Endothelial cell of umbilical vein (primary cell): ENCODE results near the gene MOB2. TPM values are rescaled to one million over a fixed set of nuclear protein-coding genes. Genes with fewer than 3 reads are reported as not detected.

Experiments
- BruUV-seq: library from RNA; stranded (reverse); fragments of 400-500 nt; replicated peaks from 2 replicates; lab custom pipeline; 2021; lab: Mats Ljungman, UMichigan
- CTCF ChIA-PET: fragments of 300-600, 350-600 bp; sonication (Branson Sonifier 250); formaldehyde crosslinking; loops from one replicate; lab custom pipeline; 2021; ENCODE audit warnings: antibody characterized with exemption, inconsistent platforms; lab: Charles Lee
- POLR2A ChIA-PET: fragments of 300-600, 350-600 bp; sonication (Branson Sonifier 250); formaldehyde crosslinking; loops from one replicate; lab custom pipeline; 2021; ENCODE audit warnings: antibody characterized with exemption, inconsistent platforms; lab: Charles Lee
- DNase-seq: peaks from one replicate; pipeline ENCODE4 v3.0.0-alpha.2; 2011; ENCODE audit warnings: low read depth, low spot score
- FAIRE-seq: peaks from 2 replicates; lab custom pipeline; 2011; peaks lifted over from hg19 to GRCh38; lab: Jason Lieb, UNC
- H2AFZ ChIP-seq: 2 replicates; pipeline ENCODE4 v1.6.0; 2012; ENCODE audit warnings: low read depth, low read length, control low read depth, inconsistent platforms
- H3K27ac ChIP-seq: 2 replicates; pipeline ENCODE4 v1.5.1; 2011; ENCODE audit warnings: low read depth, mild to moderate bottlenecking, control low read depth, low read length, moderate library complexity; ENCODE audit not compliant: insufficient read depth
- H3K27me3 ChIP-seq, 2 experiments: 2 replicates each; pipeline versions ENCODE4 v1.6.0 to v1.6.1; 2011; ENCODE audit warnings: low read length in 2 of 2, mixed read lengths in 1 of 2; ENCODE audit not compliant: control insufficient read depth in 2 of 2, insufficient read depth in 2 of 2
- H3K36me3 ChIP-seq, 2 experiments: 2 replicates in 1 of 2; 3 replicates in 1 of 2; pipeline ENCODE4 v1.5.1; 2011; ENCODE audit warnings: low read length in 2 of 2, mild to moderate bottlenecking in 1 of 2, moderate library complexity in 1 of 2; ENCODE audit not compliant: control insufficient read depth in 2 of 2, insufficient read depth in 2 of 2; ENCODE audit errors: extremely low read depth in 1 of 2
- H3K4me1 ChIP-seq: 3 replicates; pipeline ENCODE4 v1.5.1; 2011; ENCODE audit warnings: mild to moderate bottlenecking, low read length; ENCODE audit not compliant: control insufficient read depth, insufficient read depth; ENCODE audit errors: extremely low read depth
- H3K4me2 ChIP-seq: 2 replicates; pipeline ENCODE4 v1.6.1; 2011; ENCODE audit warnings: low read length, control low read depth, mixed read lengths; ENCODE audit not compliant: insufficient read depth
- H3K4me3 ChIP-seq, 3 experiments: fragments of 200-600 bp in 1 of 3; sonication (generic), shearing (Covaris generic) in 1 of 3; replicated peaks in 1 of 3; 2 replicates each; pipeline ENCODE4 v1.5.1; 2011 to 2016; ENCODE audit warnings: control low read depth in 3 of 3, low read length in 3 of 3, mild to moderate bottlenecking in 2 of 3, inconsistent platforms in 1 of 3, low read depth in 1 of 3, moderate library complexity in 1 of 3; ENCODE audit not compliant: insufficient read depth in 1 of 3
- H3K79me2 ChIP-seq: 2 replicates; pipeline ENCODE4 v1.6.0; 2012; ENCODE audit warnings: low read length, inconsistent platforms; ENCODE audit not compliant: control insufficient read depth, insufficient read depth
- H3K9ac ChIP-seq: replicated peaks from 2 replicates; pipeline ENCODE3; 2011; ENCODE audit warnings: low read length, control low read depth; ENCODE audit not compliant: insufficient read depth; ENCODE audit errors: extremely low read depth
- H3K9me1 ChIP-seq: replicated peaks from 3 replicates; pipeline ENCODE4 v1.6.0; 2011; ENCODE audit warnings: mild to moderate bottlenecking, low read length; ENCODE audit not compliant: control insufficient read depth, insufficient read depth; ENCODE audit errors: extremely low read depth
- H3K9me3 ChIP-seq: replicated peaks from 2 replicates; pipeline ENCODE4 v1.5.1; 2012; ENCODE audit warnings: low read length, inconsistent platforms; ENCODE audit not compliant: control insufficient read depth, insufficient read depth
- H4K20me1 ChIP-seq: replicated peaks from 2 replicates; pipeline ENCODE3; 2011; ENCODE audit warnings: mild to moderate bottlenecking, low read length; ENCODE audit not compliant: control insufficient read depth, insufficient read depth; ENCODE audit errors: extremely low read depth
- EZH2 ChIP-seq: IDR thresholded peaks from 2 replicates; pipeline ENCODE4 v1.6.1; 2012; ENCODE audit warnings: borderline replicate concordance, low read depth, mild to moderate bottlenecking, moderate library complexity, low read length, inconsistent platforms; ENCODE audit not compliant: severe bottlenecking
- FOS ChIP-seq: IDR thresholded peaks from 2 replicates; pipeline ENCODE4 v1.6.1; 2011; ENCODE audit warnings: mild to moderate bottlenecking, low read length, moderate library complexity, borderline replicate concordance; ENCODE audit not compliant: insufficient read depth
- GATA2 ChIP-seq: IDR thresholded peaks from 2 replicates; pipeline ENCODE4 v1.7.0; 2011; ENCODE audit warnings: low read depth, mild to moderate bottlenecking, moderate library complexity, mixed read lengths, low read length; ENCODE audit not compliant: insufficient read length, insufficient read depth
- JUN ChIP-seq: IDR thresholded peaks from 2 replicates; pipeline ENCODE4 v1.6.1; 2011; ENCODE audit warnings: borderline replicate concordance, low read depth; ENCODE audit not compliant: insufficient read length, insufficient read depth
- MYC ChIP-seq: IDR thresholded peaks from one replicate; pipeline ENCODE4 v1.6.1; 2011; ENCODE audit warnings: mild to moderate bottlenecking, low read depth, low read length
- POLR2A ChIP-seq: IDR thresholded peaks from 2 replicates; pipeline ENCODE4 v1.6.1; 2012; ENCODE audit warnings: low read depth, mild to moderate bottlenecking, control low read depth, low read length
- POLR2AphosphoS5 ChIP-seq: IDR thresholded peaks from 2 replicates; pipeline ENCODE4 v1.6.1; 2012; ENCODE audit warnings: low read depth, mild to moderate bottlenecking, control low read depth, low read length, moderate library complexity; ENCODE audit not compliant: insufficient read depth
- dilution Hi-C: fragments of 300-500 bp; cut with MboI; formaldehyde crosslinking; loops from one replicate; pipeline ENCODE4 v1.15.0; 2019; ENCODE audit warnings: low sequenced_read_pairs; ENCODE audit not compliant: extremely low pct_ligation_motif_present
- intact Hi-C: fragments of 100-400 bp; cut with micrococcal nuclease; formaldehyde crosslinking; loops from one replicate; pipeline ENCODE4 v1.10.0; 2022
- polyA plus RNA-seq, 4 experiments: library from polyadenylated mRNA; depleted of rRNA in 3 of 4; stranded (reverse) in 3 of 4; unstranded in 1 of 4; fragments of >200 nt; gene quantifications; 2 replicates each; pipeline versions ENCODE4 v1.2.1 to v1.2.3, GENCODE V29; 2011 to 2012; ENCODE audit warnings: missing spikeins in 1 of 4
- total RNA-seq: library from RNA; stranded (reverse); gene quantifications from 2 replicates; pipeline ENCODE4 v1.2.3, GENCODE V29; 2021
- TF ChIP-seq, protein P1 (sequence below), 2 donors: IDR thresholded peaks; 1 replicate in 1 of 2; 2 replicates in 1 of 2; pipeline ENCODE4 v1.5.1; 2011; ENCODE audit warnings: low read length in 2 of 2, mild to moderate bottlenecking in 2 of 2, moderate library complexity in 2 of 2, control low read depth in 1 of 2, inconsistent platforms in 1 of 2, low read depth in 1 of 2; ENCODE audit not compliant: insufficient read depth in 1 of 2; ENCODE audit errors: extremely low read depth in 1 of 2
- TF ChIP-seq, protein P2 (sequence below): IDR thresholded peaks from 2 replicates; pipeline ENCODE4 v1.6.1; 2011; ENCODE audit not compliant: insufficient read depth, insufficient read length

The MOB2 gene
- total and polyA plus RNA-seq, 2 donors (not counting 3 experiments of a cell fraction or from before 2014, with no cell fraction given): 38.2 to 50.6 TPM

DNA sequence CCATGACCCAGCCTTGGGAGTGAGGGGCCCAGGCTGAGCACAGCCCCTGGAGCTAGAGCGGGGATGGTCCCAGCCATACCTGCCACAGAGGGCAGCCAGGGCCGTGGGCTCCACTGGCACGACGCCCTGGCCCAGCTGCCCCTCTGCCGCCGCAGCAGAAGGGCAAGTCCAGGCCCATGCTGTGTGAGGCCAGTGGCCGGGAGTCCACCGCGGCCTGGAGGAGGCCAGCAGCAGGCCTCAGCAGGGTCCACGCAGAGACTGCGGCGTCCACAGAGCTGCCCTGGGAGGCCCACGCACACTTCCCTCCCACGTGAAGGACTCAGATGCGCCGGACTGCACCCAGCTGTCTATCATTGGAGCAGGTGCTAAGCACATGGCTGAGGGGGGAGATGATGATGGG is 23.5 kb downstream of the MOB2 start:
- dilution Hi-C loops (no loop called here), intact Hi-C loops (no loop called here)
- Histone ChIP-seq H3K4me2 (no peak overlapping the region), H3K79me2 (no peaks in the 10 kb centered on the region), H3K9ac (no peak overlapping the region), H4K20me1 (no peaks in the 10 kb centered on the region), H3K36me3 (no peaks in the 10 kb centered on the region), H3K4me1 (no peaks in the 10 kb centered on the region), H3K27ac (no peak overlapping the region), H2AFZ (no peak overlapping the region), H3K27me3 (no peaks in the 10 kb centered on the region), H3K9me1 (no peaks in the 10 kb centered on the region), H3K9me3 (no peaks in the 10 kb centered on the region), H3K4me3 (no peak overlapping the region)
- ChIA-PET POLR2A (no interaction called here), CTCF (interaction anchor here (0.9 kb wide), 1 partner anchor 112 kb away, joined by 3 read pairs; no protein-coding TSS in a partner anchor)
- TF ChIP-seq POLR2A (no peak), FOS (no peak), EZH2 (no peak), JUN (no peak), POLR2AphosphoS5 (no peak), GATA2 (no peak), MYC (no peak)
- TF ChIP-seq, protein P1, sequence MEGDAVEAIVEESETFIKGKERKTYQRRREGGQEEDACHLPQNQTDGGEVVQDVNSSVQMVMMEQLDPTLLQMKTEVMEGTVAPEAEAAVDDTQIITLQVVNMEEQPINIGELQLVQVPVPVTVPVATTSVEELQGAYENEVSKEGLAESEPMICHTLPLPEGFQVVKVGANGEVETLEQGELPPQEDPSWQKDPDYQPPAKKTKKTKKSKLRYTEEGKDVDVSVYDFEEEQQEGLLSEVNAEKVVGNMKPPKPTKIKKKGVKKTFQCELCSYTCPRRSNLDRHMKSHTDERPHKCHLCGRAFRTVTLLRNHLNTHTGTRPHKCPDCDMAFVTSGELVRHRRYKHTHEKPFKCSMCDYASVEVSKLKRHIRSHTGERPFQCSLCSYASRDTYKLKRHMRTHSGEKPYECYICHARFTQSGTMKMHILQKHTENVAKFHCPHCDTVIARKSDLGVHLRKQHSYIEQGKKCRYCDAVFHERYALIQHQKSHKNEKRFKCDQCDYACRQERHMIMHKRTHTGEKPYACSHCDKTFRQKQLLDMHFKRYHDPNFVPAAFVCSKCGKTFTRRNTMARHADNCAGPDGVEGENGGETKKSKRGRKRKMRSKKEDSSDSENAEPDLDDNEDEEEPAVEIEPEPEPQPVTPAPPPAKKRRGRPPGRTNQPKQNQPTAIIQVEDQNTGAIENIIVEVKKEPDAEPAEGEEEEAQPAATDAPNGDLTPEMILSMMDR (IDR thresholded peaks at IDR 0.05; ENCODE audit: extremely low read depth in 1 of 2, insufficient read depth in 1 of 2, low read depth in 1 of 2, low read length in 2 of 2): no peak
- TF ChIP-seq, protein P2, sequence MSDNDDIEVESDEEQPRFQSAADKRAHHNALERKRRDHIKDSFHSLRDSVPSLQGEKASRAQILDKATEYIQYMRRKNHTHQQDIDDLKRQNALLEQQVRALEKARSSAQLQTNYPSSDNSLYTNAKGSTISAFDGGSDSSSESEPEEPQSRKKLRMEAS: no peak
- BruUV-seq: no TSS peak
- no peak for FAIRE-seq
- DNase-seq: no peak
